ENCODE measurements around the gene TBC1D8.

TBC1D8 gene

DNA sequence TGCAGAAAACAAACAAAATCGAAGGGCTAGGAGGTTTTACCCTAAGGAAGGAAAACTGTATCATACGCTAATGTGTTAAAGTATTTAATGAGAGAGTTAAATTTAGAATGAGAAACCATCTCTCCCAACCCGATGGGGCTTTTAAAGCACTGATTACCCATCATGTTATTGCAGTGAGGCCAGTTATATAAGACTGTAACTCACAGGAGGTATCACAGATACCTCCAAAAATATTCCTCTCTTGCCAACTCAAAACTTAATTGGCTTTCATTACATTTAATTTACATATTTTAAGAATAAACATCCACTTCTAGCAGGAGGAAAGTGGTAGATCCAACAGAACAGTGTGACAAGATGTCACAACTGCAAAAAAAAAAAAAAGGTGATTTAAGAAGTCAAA, 92.8 kb downstream of the TBC1D8 start:
- Histone ChIP-seq H3K4me3 (replicated peaks; ENCODE audit: insufficient read depth, low read length) (no peak overlapping the region), H3K27me3 (ENCODE audit: insufficient read depth, poor library complexity, severe bottlenecking) (no peaks in the 10 kb centered on the region), H3K27ac (replicated peaks) (no peak overlapping the region)
- no peak for TF ChIP-seq REST (IDR thresholded peaks at IDR 0.05; ENCODE audit: insufficient replicate concordance, low read depth)
- TF ChIP-seq CTCF (IDR thresholded peaks at IDR 0.05; ENCODE audit: insufficient read depth, low read length): no peak
- TF ChIP-seq POLR2AphosphoS5 (IDR thresholded peaks at IDR 0.05; ENCODE audit: low read depth): no peak
- TF ChIP-seq SPI1 (IDR thresholded peaks at IDR 0.05; ENCODE audit: borderline replicate concordance, low read depth): no peak
- TF ChIP-seq GABPA (IDR thresholded peaks at IDR 0.05; ENCODE audit: low read depth): no peak
- no peak for DNase-seq (ENCODE audit: low read depth in 1 of 2, low spot score in 1 of 2)

- no peak overlapping the region for H3K4me3 ChIP-seq (replicated peaks; ENCODE audit: insufficient read depth, low read length)
- H3K27ac ChIP-seq (replicated peaks): no peak overlapping the region
- no peak for DNase-seq (ENCODE audit: low read depth in 1 of 2, low spot score in 1 of 2)
- H3K27me3 ChIP-seq (ENCODE audit: insufficient read depth, poor library complexity, severe bottlenecking): no peaks in the 10 kb centered on the region
- no peak for TF ChIP-seq REST (IDR thresholded peaks at IDR 0.05; ENCODE audit: insufficient replicate concordance, low read depth)
Measured at GRCh38 chr2:101057051-101057933, 93.9 kb downstream of the TBC1D8 start.

DNA sequence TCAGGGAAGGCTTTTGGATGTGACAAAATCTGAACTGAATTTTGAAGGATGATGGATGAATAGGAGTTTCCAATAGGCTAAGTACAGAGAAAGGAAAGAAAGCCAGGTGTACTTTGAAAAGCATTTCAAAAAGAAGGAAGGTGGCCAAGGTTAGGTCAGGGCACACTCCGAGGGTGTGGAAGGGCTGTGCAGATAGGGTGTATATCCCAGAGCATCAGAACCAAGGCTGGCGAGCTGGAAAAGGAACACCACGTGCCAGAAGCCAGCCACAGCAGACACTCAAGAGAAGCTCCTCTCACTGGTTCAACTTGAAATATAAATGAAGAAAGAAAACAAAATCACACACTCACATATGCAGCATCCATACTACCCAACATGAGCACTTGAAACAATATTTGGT, 98.1 kb downstream of the TBC1D8 start:
- TF ChIP-seq GABPA (IDR thresholded peaks at IDR 0.05; ENCODE audit: low read depth): no peak
- TF ChIP-seq REST (IDR thresholded peaks at IDR 0.05; ENCODE audit: insufficient replicate concordance, low read depth): no peak
- TF ChIP-seq CTCF (IDR thresholded peaks at IDR 0.05; ENCODE audit: insufficient read depth, low read length): no peak
- TF ChIP-seq SPI1 (IDR thresholded peaks at IDR 0.05; ENCODE audit: borderline replicate concordance, low read depth): no peak
- no peak for TF ChIP-seq POLR2AphosphoS5 (IDR thresholded peaks at IDR 0.05; ENCODE audit: low read depth)
- DNase-seq (ENCODE audit: low read depth in 1 of 2, low spot score in 1 of 2): no peak
- H3K27me3 ChIP-seq (ENCODE audit: insufficient read depth, poor library complexity, severe bottlenecking): no peaks in the 10 kb centered on the region
- no peak overlapping the region for H3K4me3 ChIP-seq (replicated peaks; ENCODE audit: insufficient read depth, low read length)
- H3K27ac ChIP-seq (replicated peaks): no peak overlapping the region

All from HL-60 (cell line).